Heart left ventricle (tissue), 16 donors: Measurements from ENCODE around the gene USP25. TPM values are rescaled to one million over a fixed set of nuclear protein-coding genes. Genes with fewer than 3 reads are reported as not detected.

Experiments used
- ATAC-seq, 4 donors: fragments of 200-7000 bp; cut with Tn5 transposase; one replicate each; pipeline ENCODE4 v1.9.1; 2020 to 2022; ENCODE audit warnings: moderate library complexity in 4 of 4, mild to moderate bottlenecking in 3 of 4, moderate number of reproducible peaks in 1 of 4
- DNase-seq, 5 donors: peaks; one replicate each; pipeline ENCODE4 v3.0.0-alpha.2; 2020
- H3K27ac ChIP-seq, 12 donors: fragments of 200-600 bp; sonication (generic) in 4 of 12; one replicate each; pipeline versions ENCODE4 v1.5.0 to v1.8.0; 2016 to 2022; ENCODE audit warnings: mild to moderate bottlenecking in 2 of 12
- H3K27me3 ChIP-seq, 9 donors: fragments of 200-600 bp; sonication (generic) in 2 of 9; one replicate each; pipeline versions ENCODE4 v1.5.1 to v1.8.0; 2016 to 2022; ENCODE audit warnings: mild to moderate bottlenecking in 3 of 9
- H3K36me3 ChIP-seq, 9 donors: fragments of 200-600 bp; sonication (generic) in 2 of 9; one replicate each; pipeline versions ENCODE4 v1.5.0 to v1.8.0; 2018 to 2022; ENCODE audit warnings: mild to moderate bottlenecking in 2 of 9
- H3K4me1 ChIP-seq, 12 donors: fragments of 200-600 bp; sonication (generic) in 4 of 12; one replicate each; pipeline versions ENCODE4 v1.5.0 to v1.8.0; 2016 to 2022; ENCODE audit warnings: mild to moderate bottlenecking in 3 of 12
- H3K4me3 ChIP-seq, 12 donors: fragments of 200-600 bp; sonication (generic) in 4 of 12; one replicate each; pipeline versions ENCODE4 v1.5.0 to v1.8.0; 2017 to 2022; ENCODE audit warnings: mild to moderate bottlenecking in 9 of 12, moderate library complexity in 4 of 12
- H3K9me3 ChIP-seq, 12 donors: fragments of 200-600 bp; sonication (generic) in 4 of 12; one replicate each; pipeline versions ENCODE4 v1.5.0 to v1.8.0; 2016 to 2022; ENCODE audit warnings: mild to moderate bottlenecking in 1 of 12
- POLR2A ChIP-seq, 2 donors: fragments of 450-650 bp; IDR thresholded peaks; one replicate each; pipeline ENCODE4 v1.6.1; 2017; ENCODE audit warnings: antibody characterized with exemption in 2 of 2, mild to moderate bottlenecking in 2 of 2, moderate library complexity in 2 of 2
- WGBS, 4 donors: extraction: QIAGEN DNeasy Blood & Tissue Kit in 2 of 4; methylation state at CpG; one replicate each; pipeline versions ENCODE4 v1.1.5 to v1.1.7; 2013 to 2018; 5-methylcytosine and 5-hydroxymethylcytosine counted together
- intact Hi-C, 10 donors: fragments of 100-400 bp; cut with DNase I; formaldehyde crosslinking; loops; one replicate each; pipeline versions ENCODE4 v1.11.1 to v1.14.2; 2022
- polyA plus RNA-seq, 2 donors: library from polyadenylated mRNA; stranded (reverse); fragments of 200-250 nt; gene quantifications; one replicate each; pipeline ENCODE4 v1.2.3, GENCODE V29; 2013
- total RNA-seq, 9 donors: library from RNA; depleted of rRNA in 2 of 9; stranded (reverse); fragments of >200 nt in 2 of 9; fragmentation: NEBNext Ultra II Directional in 3 of 9; extraction: Animal tissue kit (Norgen Biotek cat#: 25700) in 3 of 9; gene quantifications; one replicate each; pipeline versions ENCODE4 v1.1.0 to v1.2.4, GENCODE V29; 2016 to 2023
- TF ChIP-seq, protein P1 (sequence below), 12 donors: fragments of 200-600 bp; sonication (generic) in 4 of 12; IDR thresholded peaks; one replicate each; pipeline versions ENCODE4 v1.5.0 to v1.8.0; 2018 to 2022; ENCODE audit warnings: antibody characterized with exemption in 12 of 12, mild to moderate bottlenecking in 5 of 12
- donor health status: ischemic (EF 13 %, LVEDD 7.1; RV severe dilation, severe dysfunction).
- donor health status: healthy with polysubstance abuse.
- donor health status: DM: no; HTN: yes; CAD: no.
- donor health status: DM: no; HTN: no; CAD: no.
- donor health status: ischemic (EF 25% LVEDD 6.9; RV normal size, moderate dysfunction).
- donor health status: ischemic (EF 25% LVEDD 5.7; RV mildly dilated, moderate dysfunction).
- donor health status: healthy.
- donor health status: DM: yes; HTN: yes; CAD: no.
- donor health status: ischemic (EF 35%, LVEDD 5.7; RV mildly dilated, moderate dysfunction).
- donor health status: nonischemic (EF 11% LVEDD 7.7; RV severe dilation, severe dysfunction).
- donor health status: DM: yes; HTN: yes; CAD: no.
- donor health status: PGD.
- donor health status: ischemic (EF 29% LVEDD 5.4; RV normal size, mild dysfunction).
- donor health status: nonischemic (EF 23%, LVEDD 6.1; RV moderate dilation, normal function).

The USP25 gene
- total and polyA plus RNA-seq, 11 donors = 20.4 to 55.3 (median 44.6) TPM

DNA sequence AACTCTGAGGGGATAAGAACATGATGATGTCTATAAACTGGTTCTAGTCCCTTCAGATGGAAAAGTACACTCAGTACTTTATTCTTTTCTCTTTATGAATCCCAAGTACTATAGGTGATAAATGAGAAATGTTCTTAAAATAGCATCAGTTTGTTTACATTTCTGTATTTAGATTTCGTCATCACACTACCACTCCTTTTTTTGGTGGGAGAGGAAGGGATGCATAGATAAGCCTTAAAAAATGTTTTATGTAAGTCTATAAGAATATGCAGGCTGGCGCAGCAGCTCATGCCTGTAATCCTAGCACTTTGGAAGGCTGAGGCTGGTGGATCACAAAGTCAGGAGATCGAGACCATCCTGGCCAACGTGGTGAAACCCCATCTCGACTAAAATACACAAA is 144.8 kb downstream of the USP25 start:
- intact Hi-C loops = no loop called here

GRCh38 chr21:15875286-15875685 is 145.5 kb downstream of the USP25 start:
- no peak overlapping the region for H3K4me3 ChIP-seq
- ATAC-seq (no peak), DNase-seq (no peak)
- H3K4me1 ChIP-seq = no peaks in the 10 kb centered on the region
- no peak overlapping the region for H3K27ac ChIP-seq
- no peaks in the 10 kb centered on the region for H3K27me3 ChIP-seq
- intact Hi-C loops = no loop called here
- H3K36me3 ChIP-seq = peaks cover 0 to 98% (median 90%) of the 10 kb centered on the region in 9 donors
- 90 to 92% (median 91%) methylated on average over 3 of the region's 3 CpGs for WGBS, 4 donors
- H3K9me3 ChIP-seq = peaks cover 0 to 2% (median 0%) of the 10 kb centered on the region in 12 donors
- TF ChIP-seq, protein P1, sequence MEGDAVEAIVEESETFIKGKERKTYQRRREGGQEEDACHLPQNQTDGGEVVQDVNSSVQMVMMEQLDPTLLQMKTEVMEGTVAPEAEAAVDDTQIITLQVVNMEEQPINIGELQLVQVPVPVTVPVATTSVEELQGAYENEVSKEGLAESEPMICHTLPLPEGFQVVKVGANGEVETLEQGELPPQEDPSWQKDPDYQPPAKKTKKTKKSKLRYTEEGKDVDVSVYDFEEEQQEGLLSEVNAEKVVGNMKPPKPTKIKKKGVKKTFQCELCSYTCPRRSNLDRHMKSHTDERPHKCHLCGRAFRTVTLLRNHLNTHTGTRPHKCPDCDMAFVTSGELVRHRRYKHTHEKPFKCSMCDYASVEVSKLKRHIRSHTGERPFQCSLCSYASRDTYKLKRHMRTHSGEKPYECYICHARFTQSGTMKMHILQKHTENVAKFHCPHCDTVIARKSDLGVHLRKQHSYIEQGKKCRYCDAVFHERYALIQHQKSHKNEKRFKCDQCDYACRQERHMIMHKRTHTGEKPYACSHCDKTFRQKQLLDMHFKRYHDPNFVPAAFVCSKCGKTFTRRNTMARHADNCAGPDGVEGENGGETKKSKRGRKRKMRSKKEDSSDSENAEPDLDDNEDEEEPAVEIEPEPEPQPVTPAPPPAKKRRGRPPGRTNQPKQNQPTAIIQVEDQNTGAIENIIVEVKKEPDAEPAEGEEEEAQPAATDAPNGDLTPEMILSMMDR (IDR thresholded peaks at IDR 0.05) = no peak
- TF ChIP-seq POLR2A (IDR thresholded peaks at IDR 0.05) = no peak

More for the DNA sequence above, 144.8 kb downstream of the USP25 start:
- Histone ChIP-seq H3K9me3 (no peaks in the 10 kb centered on the region), H3K36me3 (peaks cover 0 to 98% (median 90%) of the 10 kb centered on the region in 9 donors), H3K4me1 (no peaks in the 10 kb centered on the region), H3K27me3 (no peaks in the 10 kb centered on the region), H3K4me3 (no peak overlapping the region), H3K27ac (no peak overlapping the region)
- ATAC-seq = no peak
- TF ChIP-seq POLR2A (IDR thresholded peaks at IDR 0.05) = no peak
- TF ChIP-seq, protein P1 (IDR thresholded peaks at IDR 0.05) = no peak
- 91 to 95% (median 92%) methylated on average over 5 of the region's 5 CpGs for WGBS, 4 donors
- no peak for DNase-seq

DNA sequence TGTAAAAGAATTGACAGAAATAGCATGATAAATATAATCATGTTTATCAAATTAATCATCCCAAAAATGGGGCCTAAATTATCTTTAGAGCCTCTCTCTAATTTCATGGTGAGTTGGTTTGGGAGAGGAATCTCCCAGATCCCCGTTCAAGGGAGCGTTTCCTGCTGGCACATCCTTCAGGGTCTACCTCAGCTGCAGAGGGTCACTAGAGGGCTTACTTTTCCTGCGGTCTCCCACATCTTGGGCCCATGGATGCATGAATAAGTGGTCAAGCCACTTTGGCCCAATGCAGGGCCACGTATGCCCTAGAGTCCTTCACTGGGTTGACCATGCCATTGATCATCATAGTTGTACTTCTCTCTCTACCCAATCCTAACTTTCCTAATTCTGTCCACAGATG is 164.1 kb downstream of the USP25 start:
- H3K36me3 ChIP-seq = no peaks in the 10 kb centered on the region
- DNase-seq (no peak), ATAC-seq (no peak)
- H3K27ac ChIP-seq = no peak overlapping the region
- no peaks in the 10 kb centered on the region for H3K9me3 ChIP-seq
- no peak for TF ChIP-seq POLR2A (IDR thresholded peaks at IDR 0.05)
- TF ChIP-seq, protein P1 (IDR thresholded peaks at IDR 0.05) = no peak
- H3K4me3 ChIP-seq = no peak overlapping the region
- intact Hi-C loops = loop anchor here in 1 of 10 donors (10.0 kb wide), 1 partner anchor 1151 kb away; no protein-coding TSS in a partner anchor
- no peaks in the 10 kb centered on the region for H3K27me3 ChIP-seq
- WGBS, 4 donors = 74 to 79% (median 78%) methylated on average over 4 of the region's 4 CpGs
- peaks cover 0 to 10% (median 6%) of the 10 kb centered on the region in 12 donors for H3K4me1 ChIP-seq

- TF ChIP-seq POLR2A (IDR thresholded peaks at IDR 0.05) = no peak
- TF ChIP-seq, protein P1 (IDR thresholded peaks at IDR 0.05) = peak in 10 of 12 donors; percentile 16 to 61 (median 44)
- ATAC-seq = no peak
Measured at GRCh38 chr21:15894596-15894995, 164.8 kb downstream of the USP25 start.

More at GRCh38 chr21:15894596-15894995, 164.8 kb downstream of the USP25 start:
- intact Hi-C loops = loop anchor here in 1 of 10 donors (10.0 kb wide), 1 partner anchor 1150 kb away; no protein-coding TSS in a partner anchor
- Histone ChIP-seq H3K36me3 (no peaks in the 10 kb centered on the region), H3K27ac (no peak overlapping the region), H3K27me3 (no peaks in the 10 kb centered on the region), H3K4me3 (no peak overlapping the region), H3K4me1 (peaks cover 0 to 10% (median 6%) of the 10 kb centered on the region in 12 donors), H3K9me3 (peaks cover 0 to 4% (median 0%) of the 10 kb centered on the region in 12 donors)
- DNase-seq = no peak
